Right ventricle myocardium inferior (tissue), 1 donor: ENCODE data around the gene PCCA. TPM values are rescaled to one million over a fixed set of nuclear protein-coding genes. Genes with fewer than 3 reads are reported as not detected.
"Not testable (repeated sequence)": the region's sequence is repeated elsewhere in the genome, so short reads cannot be mapped to it uniquely, and the experiment has no call there.

Source experiments
- ATAC-seq: fragments of 200-7000 bp; cut with Tn5 transposase; one replicate; pipeline ENCODE4 v1.9.1; 2020; ENCODE audit warnings: mild to moderate bottlenecking, moderate library complexity
- DNase-seq: peaks from one replicate; pipeline ENCODE4 v3.0.0; 2021; ENCODE audit errors: missing footprints
- intact Hi-C: fragments of 100-400 bp; cut with DNase I; formaldehyde crosslinking; loops from one replicate; pipeline ENCODE4 v1.11.0; 2022
- total RNA-seq: library from RNA; stranded (reverse); fragmentation: NEBNext Ultra II Directional; extraction: Animal tissue kit (Norgen Biotek cat#: 25700); gene quantifications from one replicate; pipeline ENCODE4 v1.2.1, GENCODE V29; 2021
- donor health status: DM: no; HTN: yes; CAD: no; lungs with severe emphysema.

PCCA gene
- total RNA-seq, 1 donor from 2014 or later: 64.0 TPM

- intact Hi-C loops: no loop called here
- DNase-seq (no peak), ATAC-seq (no peak)
These were observed 2.5 kb downstream of the PCCA start for GRCh38 chr13:100091391-100091790.

DNA sequence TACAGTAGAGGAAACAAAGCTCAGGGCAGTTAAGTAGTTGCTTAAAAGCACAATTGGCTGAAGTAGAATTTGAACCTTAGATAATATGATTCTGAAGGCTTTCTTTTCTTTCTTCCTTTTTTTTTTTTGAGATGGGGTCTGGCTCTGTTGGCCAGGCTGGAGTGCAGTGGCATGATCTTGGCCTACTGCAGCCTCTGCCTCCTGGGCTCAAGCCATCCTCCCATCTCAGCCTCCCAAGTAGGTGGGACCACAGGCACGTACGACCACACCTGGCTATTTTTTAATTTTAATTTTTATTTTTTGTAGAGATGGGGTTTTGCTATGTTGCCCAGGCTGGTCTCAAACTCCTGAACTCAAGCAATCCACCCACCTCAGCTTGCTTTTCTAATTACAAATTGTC lies 3.4 kb downstream of the PCCA start:
- ATAC-seq, DNase-seq, intact Hi-C loops: not testable (repeated sequence)

DNA sequence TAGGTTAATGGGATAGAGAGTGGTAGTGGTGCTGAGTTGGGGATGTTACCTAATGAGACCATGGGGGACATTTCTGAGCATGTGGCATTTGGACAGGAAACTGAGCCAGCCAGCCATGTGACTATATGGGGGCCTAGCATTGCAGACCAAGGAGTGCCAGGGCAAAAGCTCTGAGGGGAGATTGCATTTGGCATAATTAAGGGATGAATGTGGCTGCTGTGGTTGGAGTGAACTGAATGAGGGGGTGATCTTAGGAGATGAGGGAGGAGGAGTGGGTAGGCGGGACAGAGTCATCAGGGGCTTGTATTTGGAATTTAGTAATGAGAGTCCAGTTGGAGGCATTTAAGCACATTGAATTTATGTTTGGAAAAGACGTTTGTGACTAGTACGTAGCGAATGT lies 6.6 kb downstream of the PCCA start:
- no peak for ATAC-seq

GRCh38 chr13:100096526-100096925 lies 7.6 kb downstream of the PCCA start:
- no peak for DNase-seq
- intact Hi-C loops: no loop called here
- no peak for ATAC-seq

More for the DNA sequence above, 6.6 kb downstream of the PCCA start:
- intact Hi-C loops: no loop called here
- no peak for DNase-seq

DNA sequence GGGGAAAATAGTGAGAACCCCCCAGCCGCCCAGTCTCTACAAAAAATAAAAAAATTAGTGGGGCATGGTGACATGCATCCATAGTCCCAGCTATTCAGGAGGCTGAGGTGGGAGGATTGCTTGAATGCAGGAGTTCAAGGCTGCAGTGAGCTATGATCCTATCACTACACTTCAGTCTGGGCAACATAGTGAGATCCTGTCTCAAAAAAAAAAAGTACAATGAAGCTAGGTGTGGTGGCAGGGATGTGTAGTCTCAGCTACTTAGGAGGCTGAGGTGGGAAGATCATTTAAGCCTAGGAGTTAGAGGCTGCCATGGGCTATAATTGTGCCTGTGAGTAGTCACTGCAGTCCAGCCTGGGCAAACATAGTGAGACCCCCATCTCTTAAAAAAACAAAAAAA lies 8.9 kb downstream of the PCCA start:
- DNase-seq (no peak), ATAC-seq (no peak)
- intact Hi-C loops: no loop called here

DNA sequence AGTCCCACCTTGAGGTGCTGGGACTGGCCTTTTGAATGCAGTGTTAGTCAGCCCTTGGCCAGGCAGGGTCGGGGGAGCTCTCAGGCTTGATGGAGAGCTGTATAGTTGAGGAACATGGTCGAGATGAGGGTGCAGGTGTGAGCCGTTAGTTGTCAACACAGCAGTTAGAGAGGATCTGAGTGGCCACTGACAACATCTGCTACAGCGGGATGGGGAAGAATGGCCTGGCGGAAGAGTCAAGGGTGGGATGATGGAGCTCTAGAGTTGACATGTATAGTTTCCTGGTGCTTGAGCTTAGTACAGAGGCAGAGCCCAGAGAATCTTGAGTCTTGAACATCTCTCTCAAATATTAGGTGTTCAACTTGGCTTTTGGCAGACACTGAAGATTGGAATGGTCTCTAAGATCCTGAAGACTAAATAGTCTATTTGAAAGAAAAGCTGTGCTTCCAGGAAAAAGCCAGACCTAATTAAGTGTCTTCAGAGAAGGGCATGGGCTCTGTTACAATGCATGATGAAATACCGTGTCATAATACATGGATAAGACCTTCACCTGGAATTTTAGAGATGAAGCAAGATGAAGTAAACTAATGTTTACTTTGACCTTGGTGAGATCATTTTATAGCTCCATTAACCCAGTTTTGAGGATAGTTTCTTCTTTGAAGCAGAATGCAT lies 9.7 kb downstream of the PCCA start:
- intact Hi-C loops: no loop called here
- ATAC-seq: no peak
- DNase-seq: no peak

DNA sequence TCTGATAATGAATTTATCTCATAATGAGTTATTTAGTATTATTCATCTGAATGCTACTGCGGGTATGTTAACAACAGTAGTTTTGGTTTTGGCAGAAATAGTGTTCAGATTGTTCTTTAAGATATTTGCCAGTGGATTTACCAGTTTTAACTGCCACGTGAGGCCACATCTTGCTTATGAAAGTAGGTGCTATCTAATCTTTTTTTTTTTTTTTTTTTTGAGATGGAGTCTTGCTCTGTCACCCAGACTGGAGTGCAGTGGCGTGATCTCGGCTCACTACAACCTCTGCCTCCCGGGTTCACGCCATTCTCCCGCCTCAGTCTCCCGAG lies 10.2 kb downstream of the PCCA start:
- ATAC-seq, DNase-seq, intact Hi-C loops: not testable (repeated sequence)

GRCh38 chr13:100100115-100100879 lies 11.4 kb downstream of the PCCA start:
- ATAC-seq (no peak), DNase-seq (no peak)
- intact Hi-C loops: no loop called here

GRCh38 chr13:100102042-100102441 lies 13.1 kb downstream of the PCCA start:
- intact Hi-C loops: no loop called here
- no peak for ATAC-seq
- DNase-seq: no peak

DNA sequence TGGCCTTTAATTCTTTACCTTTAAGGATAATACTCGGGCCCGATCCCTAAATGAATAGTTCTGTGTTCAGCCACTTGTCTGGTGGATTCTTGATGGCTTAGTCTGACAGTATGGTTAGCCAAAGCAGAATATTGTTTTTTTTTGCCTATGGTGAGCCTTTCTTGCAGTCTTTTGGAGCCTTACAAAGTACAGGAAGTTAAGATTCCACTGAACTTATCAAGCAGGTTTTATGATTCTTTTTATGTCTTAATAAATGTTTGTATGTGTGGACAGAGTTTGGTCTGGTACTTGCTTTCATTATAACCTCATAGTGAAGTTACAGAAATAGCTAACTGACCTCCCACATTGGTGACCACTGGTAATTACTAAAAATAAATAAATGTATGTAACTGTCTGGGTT lies 17.1 kb downstream of the PCCA start:
- DNase-seq (no peak), ATAC-seq (no peak)
- intact Hi-C loops: no loop called here

DNA sequence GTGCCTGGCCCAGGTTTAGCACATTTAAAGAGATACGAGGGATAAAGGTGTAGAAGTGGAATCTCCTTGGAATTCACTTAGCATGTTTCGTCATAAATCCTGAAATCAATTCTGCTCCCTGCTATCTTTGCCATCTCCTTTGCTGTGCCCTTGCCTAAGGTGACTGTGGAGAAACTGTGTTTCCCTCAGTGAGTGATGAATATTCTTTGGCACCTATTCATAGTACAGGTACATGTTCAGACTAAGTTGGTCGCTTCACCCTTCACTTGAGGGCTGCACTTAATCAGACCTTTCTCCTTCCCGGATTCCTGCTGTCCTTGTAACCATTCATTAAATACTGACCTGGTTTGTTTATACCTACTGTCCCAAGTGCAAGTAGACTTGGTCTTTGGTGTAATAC lies 17.8 kb downstream of the PCCA start:
- ATAC-seq (no peak), DNase-seq (no peak)
- intact Hi-C loops: no loop called here

DNA sequence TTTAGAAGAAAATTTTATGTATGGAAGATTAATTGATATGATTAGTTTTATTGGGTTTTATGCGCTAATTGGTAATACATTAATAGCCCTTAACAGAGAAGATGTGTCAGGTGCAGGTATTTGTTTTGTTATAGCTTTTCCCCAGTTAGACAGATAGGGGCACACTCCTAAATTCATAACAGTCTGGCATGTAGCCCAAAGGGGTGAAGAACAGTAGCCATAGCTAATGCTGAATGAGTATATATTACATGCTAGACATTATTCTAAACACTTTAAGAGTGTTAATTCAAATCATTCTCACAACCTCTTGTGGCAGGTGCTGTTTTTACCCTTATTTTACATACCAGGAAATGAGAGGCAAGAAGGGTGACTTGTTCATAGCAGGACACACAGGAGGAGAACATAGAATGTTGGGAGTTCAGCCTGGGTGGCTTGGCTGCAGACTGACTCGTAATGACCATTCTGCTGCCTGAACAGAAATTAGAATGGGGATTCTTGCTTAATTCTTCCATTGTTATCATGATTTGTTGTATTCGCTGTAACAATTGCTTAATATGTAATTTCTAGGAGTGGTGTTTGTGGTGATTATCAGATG lies 20.1 kb downstream of the PCCA start:
- intact Hi-C loops: no loop called here
- ATAC-seq (no peak), DNase-seq (no peak)

GRCh38 chr13:100110269-100110668 lies 21.4 kb downstream of the PCCA start:
- intact Hi-C loops: no loop called here
- DNase-seq (no peak), ATAC-seq (no peak)

GRCh38 chr13:100112186-100112838 lies 23.4 kb downstream of the PCCA start:
- ATAC-seq (no peak), DNase-seq (no peak)
- intact Hi-C loops: no loop called here

GRCh38 chr13:100115693-100116254 lies 26.9 kb downstream of the PCCA start:
- no peak for ATAC-seq
- intact Hi-C loops: no loop called here
- no peak for DNase-seq

- DNase-seq: no peak
- ATAC-seq: no peak
These were observed 35.4 kb downstream of the PCCA start for GRCh38 chr13:100124265-100124664.

GRCh38 chr13:100125946-100126345 lies 37.1 kb downstream of the PCCA start:
- intact Hi-C loops: no loop called here
- ATAC-seq (no peak), DNase-seq (no peak)

More at GRCh38 chr13:100124265-100124664, 35.4 kb downstream of the PCCA start:
- intact Hi-C loops: no loop called here

GRCh38 chr13:100128373-100128772 lies 39.5 kb downstream of the PCCA start:
- DNase-seq: no peak
- ATAC-seq: no peak
- intact Hi-C loops: no loop called here

GRCh38 chr13:100128838-100129237 lies 39.9 kb downstream of the PCCA start:
- intact Hi-C loops: no loop called here
- DNase-seq (no peak), ATAC-seq (no peak)
